PC-3 (cell line): ENCODE measurements around the gene ANKRD42. TPM values are rescaled to one million over a fixed set of nuclear protein-coding genes. Genes with fewer than 3 reads are reported as not detected.

Source experiments
- ATAC-seq: fragments of 200-7000 bp; cut with Tn5 transposase; 2 replicates; pipeline ENCODE4 v1.9.1; 2020; ENCODE audit warnings: mild to moderate bottlenecking, moderate library complexity
- BruUV-seq: library from RNA; stranded (reverse); fragments of 400-500 nt; replicated peaks from 2 replicates; lab custom pipeline; 2021; lab: Mats Ljungman, UMichigan
- CTCF ChIA-PET: fragments of 300-600 bp; sonication (Branson Sonifier 250); formaldehyde crosslinking; loops from one replicate; lab custom pipeline; 2022; ENCODE audit warnings: antibody characterized with exemption; lab: Charles Lee
- POLR2A ChIA-PET: fragments of 300-600 bp; sonication (Branson Sonifier 250); formaldehyde crosslinking; loops from one replicate; lab custom pipeline; 2022; ENCODE audit warnings: antibody characterized with exemption; ENCODE audit not compliant: unreplicated experiment; lab: Charles Lee
- DNase-seq: peaks from one replicate; pipeline ENCODE4 v3.0.0-alpha.2; 2015
- H2AFZ ChIP-seq: fragments of 300-600 bp; sonication (generic); 2 replicates; pipeline ENCODE4 v1.6.0; 2016; ENCODE audit warnings: antibody characterized with exemption, low read length
- H3F3A ChIP-seq: fragments of 300-600 bp; sonication (generic); one replicate; pipeline ENCODE4 v1.6.0; 2017; ENCODE audit warnings: antibody characterized with exemption, low read length, control low read depth, mild to moderate bottlenecking; ENCODE audit not compliant: unreplicated experiment
- H3K27ac ChIP-seq: fragments of 300-600 bp; sonication (generic); 2 replicates; pipeline ENCODE4 v1.5.1; 2016; ENCODE audit warnings: mild to moderate bottlenecking, low read length
- H3K27me3 ChIP-seq: fragments of 300-600 bp; sonication (generic); 2 replicates; pipeline ENCODE4 v1.6.1; 2016; ENCODE audit warnings: low read length, mixed read lengths
- H3K36me3 ChIP-seq: fragments of 300-600 bp; sonication (generic); 2 replicates; pipeline ENCODE4 v1.6.1; 2016; ENCODE audit warnings: low read depth, mixed run types, low read length, mixed read lengths
- H3K4me1 ChIP-seq: fragments of 300-600 bp; sonication (generic); 2 replicates; pipeline ENCODE4 v1.5.1; 2016; ENCODE audit warnings: low read length; ENCODE audit not compliant: insufficient read depth
- H3K4me2 ChIP-seq: fragments of 300-600 bp; sonication (generic); 2 replicates; pipeline ENCODE4 v1.6.0; 2016; ENCODE audit warnings: low read length
- H3K4me3 ChIP-seq: fragments of 300-600 bp; sonication (generic); 2 replicates; pipeline ENCODE4 v1.5.1; 2016; ENCODE audit warnings: mild to moderate bottlenecking, low read length, mixed read lengths
- H3K79me2 ChIP-seq: fragments of 300-600 bp; sonication (generic); 2 replicates; pipeline ENCODE4 v1.6.1; 2017; ENCODE audit warnings: low read length, mixed read lengths
- H3K9ac ChIP-seq: fragments of 300-600 bp; sonication (generic); 2 replicates; pipeline ENCODE4 v1.6.0; 2016; ENCODE audit warnings: mild to moderate bottlenecking, low read length
- H3K9me2 ChIP-seq: fragments of 300-600 bp; sonication (generic); replicated peaks from 2 replicates; pipeline ENCODE4 v1.6.1; 2016; ENCODE audit warnings: mixed run types, low read length, mixed read lengths
- H3K9me3 ChIP-seq: fragments of 300-600 bp; sonication (generic); 2 replicates; pipeline ENCODE4 v1.6.1; 2016; ENCODE audit warnings: low read length, mixed read lengths
- H4K20me1 ChIP-seq: fragments of 300-600 bp; sonication (generic); 2 replicates; pipeline ENCODE4 v1.6.1; 2016; ENCODE audit warnings: low read length, mixed read lengths
- EZH2 ChIP-seq: fragments of 300-600 bp; sonication (generic); IDR thresholded peaks from one replicate; pipeline ENCODE4 v1.6.1; 2017; ENCODE audit warnings: antibody characterized with exemption, mild to moderate bottlenecking, low read length; ENCODE audit not compliant: unreplicated experiment
- EZH2phosphoT487 ChIP-seq: fragments of 300-600 bp; sonication (generic); IDR thresholded peaks from 2 replicates; pipeline ENCODE4 v1.6.1; 2018; ENCODE audit warnings: mild to moderate bottlenecking, antibody characterized with exemption, low read length, borderline replicate concordance
- intact Hi-C: fragments of 100-400 bp; cut with micrococcal nuclease; formaldehyde crosslinking; loops from 2 replicates; pipeline ENCODE4 v1.9.0; 2023
- total RNA-seq: library from RNA; depleted of rRNA; stranded (reverse); fragments of >200 nt; gene quantifications from 2 replicates; pipeline ENCODE4 v1.2.3, GENCODE V29; 2014
- TF ChIP-seq, protein P1 (sequence below): fragments of 300-600 bp; sonication (generic); conservative IDR thresholded peaks from 2 replicates; pipeline ENCODE4 v1.5.1; 2017; ENCODE audit warnings: antibody characterized with exemption, low read depth, mild to moderate bottlenecking, low read length

Gene ANKRD42
- total RNA-seq, 1 experiment from 2014 or later: 11.2 TPM

DNA sequence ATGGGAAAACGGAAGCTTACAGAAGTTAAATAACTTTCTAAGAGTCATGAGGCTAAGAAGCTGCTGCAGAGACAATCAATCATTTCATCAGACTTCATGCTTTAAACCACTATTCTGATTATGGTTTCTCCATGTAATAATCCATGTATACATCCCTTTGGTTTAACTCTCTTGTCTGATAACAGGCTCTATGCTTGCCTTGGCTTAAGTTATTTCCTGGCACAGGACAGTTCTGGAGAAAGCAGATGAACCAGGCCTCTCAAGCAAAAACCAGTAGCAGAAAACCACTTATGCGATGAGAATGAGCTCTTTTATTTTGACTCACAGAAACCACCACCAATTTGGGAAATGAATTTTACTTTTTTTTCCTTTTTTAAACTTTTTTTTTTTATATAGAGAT, 43.1 kb upstream of the ANKRD42 start:
- DNase-seq (no peak), ATAC-seq (no peak)
- Histone ChIP-seq H2AFZ (no peak overlapping the region), H4K20me1 (no peaks in the 10 kb centered on the region), H3K4me1 (peaks cover 8% of the 10 kb centered on the region), H3K4me2 (no peak overlapping the region), H3F3A (no peaks in the 10 kb centered on the region), H3K9me3 (no peaks in the 10 kb centered on the region), H3K27me3 (no peaks in the 10 kb centered on the region), H3K9me2 (no peaks in the 10 kb centered on the region), H3K9ac (no peak overlapping the region), H3K27ac (no peak overlapping the region), H3K79me2 (no peaks in the 10 kb centered on the region), H3K36me3 (no peaks in the 10 kb centered on the region), H3K4me3 (no peak overlapping the region)
- no TSS peak for BruUV-seq
- POLR2A ChIA-PET: no interaction called here
- no peak for TF ChIP-seq EZH2phosphoT487
- TF ChIP-seq EZH2: no peak
- TF ChIP-seq, protein P1, sequence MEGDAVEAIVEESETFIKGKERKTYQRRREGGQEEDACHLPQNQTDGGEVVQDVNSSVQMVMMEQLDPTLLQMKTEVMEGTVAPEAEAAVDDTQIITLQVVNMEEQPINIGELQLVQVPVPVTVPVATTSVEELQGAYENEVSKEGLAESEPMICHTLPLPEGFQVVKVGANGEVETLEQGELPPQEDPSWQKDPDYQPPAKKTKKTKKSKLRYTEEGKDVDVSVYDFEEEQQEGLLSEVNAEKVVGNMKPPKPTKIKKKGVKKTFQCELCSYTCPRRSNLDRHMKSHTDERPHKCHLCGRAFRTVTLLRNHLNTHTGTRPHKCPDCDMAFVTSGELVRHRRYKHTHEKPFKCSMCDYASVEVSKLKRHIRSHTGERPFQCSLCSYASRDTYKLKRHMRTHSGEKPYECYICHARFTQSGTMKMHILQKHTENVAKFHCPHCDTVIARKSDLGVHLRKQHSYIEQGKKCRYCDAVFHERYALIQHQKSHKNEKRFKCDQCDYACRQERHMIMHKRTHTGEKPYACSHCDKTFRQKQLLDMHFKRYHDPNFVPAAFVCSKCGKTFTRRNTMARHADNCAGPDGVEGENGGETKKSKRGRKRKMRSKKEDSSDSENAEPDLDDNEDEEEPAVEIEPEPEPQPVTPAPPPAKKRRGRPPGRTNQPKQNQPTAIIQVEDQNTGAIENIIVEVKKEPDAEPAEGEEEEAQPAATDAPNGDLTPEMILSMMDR: no peak
- CTCF ChIA-PET: no interaction called here
- intact Hi-C loops: no loop called here

GRCh38 chr11:83151274-83151977, 42.1 kb upstream of the ANKRD42 start:
- CTCF ChIA-PET: interaction anchor here (1.0 kb wide), 1 partner anchor 65 kb away, joined by 5 read pairs; no protein-coding TSS in a partner anchor

DNA sequence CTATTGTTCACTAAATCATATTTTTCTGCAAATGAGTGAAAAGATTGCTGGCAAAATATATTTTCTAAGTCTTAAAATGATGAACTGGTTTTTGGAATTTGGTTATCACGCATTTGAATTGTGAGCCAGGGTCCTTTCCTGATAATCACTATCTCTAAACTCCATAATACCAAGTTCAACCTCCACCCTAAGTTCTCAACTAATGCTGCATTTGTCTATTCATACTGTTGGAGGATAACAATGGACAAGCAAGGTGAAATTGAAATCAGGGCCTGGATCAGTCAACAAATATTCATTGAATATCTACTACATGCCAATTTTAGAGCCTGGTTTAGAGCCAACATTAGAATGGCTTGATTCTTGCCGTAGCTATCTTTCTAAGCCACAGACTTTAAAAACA, 41.2 kb upstream of the ANKRD42 start:
- Histone ChIP-seq H3K79me2 (peaks cover 4% of the 10 kb centered on the region), H3K27ac (no peak overlapping the region), H3K36me3 (no peaks in the 10 kb centered on the region), H3K4me3 (no peak overlapping the region), H3K9ac (no peak overlapping the region), H3K27me3 (no peaks in the 10 kb centered on the region), H3K4me2 (no peak overlapping the region), H3F3A (no peaks in the 10 kb centered on the region), H3K9me2 (no peaks in the 10 kb centered on the region), H3K4me1 (peaks cover 8% of the 10 kb centered on the region), H4K20me1 (0 out of 2 replicates have a peak, but pooled peaks cover under 1% of the 10 kb centered on the region), H2AFZ (no peak overlapping the region), H3K9me3 (no peaks in the 10 kb centered on the region)
- ChIA-PET POLR2A (no interaction called here), CTCF (interaction anchor here (1.0 kb wide), 1 partner anchor 66 kb away, joined by 5 read pairs; no protein-coding TSS in a partner anchor)
- TF ChIP-seq EZH2phosphoT487: no peak
- intact Hi-C loops: no loop called here
- ATAC-seq (no peak), DNase-seq (no peak)
- BruUV-seq: no TSS peak

More at GRCh38 chr11:83151274-83151977, 42.1 kb upstream of the ANKRD42 start:
- DNase-seq: peak; percentile 59
- Histone ChIP-seq H2AFZ (no peak overlapping the region), H3K27me3 (no peaks in the 10 kb centered on the region), H3K4me1 (peaks cover 8% of the 10 kb centered on the region), H3K79me2 (no peaks in the 10 kb centered on the region), H3K36me3 (no peaks in the 10 kb centered on the region), H4K20me1 (no peaks in the 10 kb centered on the region), H3F3A (no peaks in the 10 kb centered on the region), H3K9ac (no peak overlapping the region), H3K27ac (no peak overlapping the region), H3K4me3 (no peak overlapping the region), H3K9me2 (no peaks in the 10 kb centered on the region), H3K4me2 (peak overlapping the region; percentile 23; the same call in 1 of the 2 replicates), H3K9me3 (no peaks in the 10 kb centered on the region)
- no TSS peak for BruUV-seq
- no peak for ATAC-seq
- POLR2A ChIA-PET: no interaction called here
- intact Hi-C loops: no loop called here
- TF ChIP-seq, protein P1: no peak
- no peak for TF ChIP-seq EZH2phosphoT487
